ENCODE results near the gene CFD.
"Not testable (repeated sequence)": the region's sequence is repeated elsewhere in the genome, so short reads cannot be mapped to it uniquely, and the experiment has no call there.

Gene CFD

GRCh38 chr19:858868-859843 lies at the start of gene CFD:
TSS of gene CFD (plus strand) at chr19:859664. CDS start at chr19:859690, 26 bp downstream.
- DNase-seq: no peak

- no peak for DNase-seq
These were observed 49.2 kb upstream of the CFD start for GRCh38 chr19:810077-810855.

GRCh38 chr19:810883-811489 lies 48.5 kb upstream of the CFD start:
- no peak for DNase-seq

- no peak for DNase-seq
These were observed 47.9 kb upstream of the CFD start for GRCh38 chr19:811506-812048.

DNA sequence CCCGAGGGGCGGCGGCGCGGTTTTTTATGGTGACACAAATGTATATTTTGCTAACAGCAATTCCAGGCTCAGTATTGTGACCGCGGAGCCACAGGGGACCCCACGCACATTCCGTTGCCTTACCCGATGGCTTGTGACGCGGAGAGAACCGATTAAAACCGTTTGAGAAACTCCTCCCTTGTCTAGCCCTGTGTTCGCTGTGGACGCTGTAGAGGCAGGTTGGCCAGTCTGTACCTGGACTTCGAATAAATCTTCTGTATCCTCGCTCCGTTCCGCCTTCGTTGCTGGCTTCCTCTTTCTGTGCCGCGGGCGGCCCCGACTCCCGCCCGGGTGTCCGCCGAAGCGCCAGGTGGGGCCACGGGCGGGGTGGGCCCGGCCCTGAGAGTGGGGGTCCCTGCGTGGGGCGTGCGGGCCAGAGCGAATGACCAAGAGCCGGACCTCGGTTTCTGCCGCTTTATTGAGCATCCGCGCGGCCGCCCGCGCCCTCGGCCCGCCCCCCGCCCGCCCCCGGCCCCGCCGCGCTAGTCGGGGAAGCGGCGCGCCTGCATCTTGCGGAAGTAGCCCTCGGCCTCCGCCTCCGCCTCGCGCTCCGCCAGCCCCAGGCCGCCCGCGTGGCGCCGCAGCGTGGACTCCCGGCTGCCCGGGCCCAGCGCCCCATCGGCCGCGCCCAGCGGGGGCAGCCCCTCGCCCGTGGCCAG lies 47.3 kb upstream of the CFD start:
- DNase-seq: no peak

DNA sequence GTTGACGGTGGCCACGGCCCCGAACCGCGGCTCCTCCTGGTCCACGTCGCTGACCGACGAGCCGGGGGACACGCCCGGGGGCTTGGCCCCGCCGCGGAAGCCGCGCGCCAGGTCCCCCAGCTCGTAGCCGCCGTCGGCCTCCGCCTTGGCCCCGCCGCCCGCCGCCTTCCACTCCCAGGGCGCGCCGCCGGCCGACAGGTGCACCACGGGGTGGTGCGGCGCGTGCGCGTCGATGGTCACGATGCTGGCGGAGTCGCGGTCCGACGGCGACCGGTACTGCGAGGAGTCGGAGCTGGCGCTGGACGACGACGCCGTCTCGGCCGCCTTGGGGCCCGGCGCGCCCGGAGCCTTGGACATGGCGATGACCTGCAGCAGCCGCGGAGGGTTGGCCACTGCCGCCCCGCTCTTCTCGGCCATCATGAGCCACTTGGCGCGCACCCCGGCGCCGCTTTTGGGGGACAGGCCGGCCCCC lies 46.7 kb upstream of the CFD start:
- DNase-seq: no peak

DNA sequence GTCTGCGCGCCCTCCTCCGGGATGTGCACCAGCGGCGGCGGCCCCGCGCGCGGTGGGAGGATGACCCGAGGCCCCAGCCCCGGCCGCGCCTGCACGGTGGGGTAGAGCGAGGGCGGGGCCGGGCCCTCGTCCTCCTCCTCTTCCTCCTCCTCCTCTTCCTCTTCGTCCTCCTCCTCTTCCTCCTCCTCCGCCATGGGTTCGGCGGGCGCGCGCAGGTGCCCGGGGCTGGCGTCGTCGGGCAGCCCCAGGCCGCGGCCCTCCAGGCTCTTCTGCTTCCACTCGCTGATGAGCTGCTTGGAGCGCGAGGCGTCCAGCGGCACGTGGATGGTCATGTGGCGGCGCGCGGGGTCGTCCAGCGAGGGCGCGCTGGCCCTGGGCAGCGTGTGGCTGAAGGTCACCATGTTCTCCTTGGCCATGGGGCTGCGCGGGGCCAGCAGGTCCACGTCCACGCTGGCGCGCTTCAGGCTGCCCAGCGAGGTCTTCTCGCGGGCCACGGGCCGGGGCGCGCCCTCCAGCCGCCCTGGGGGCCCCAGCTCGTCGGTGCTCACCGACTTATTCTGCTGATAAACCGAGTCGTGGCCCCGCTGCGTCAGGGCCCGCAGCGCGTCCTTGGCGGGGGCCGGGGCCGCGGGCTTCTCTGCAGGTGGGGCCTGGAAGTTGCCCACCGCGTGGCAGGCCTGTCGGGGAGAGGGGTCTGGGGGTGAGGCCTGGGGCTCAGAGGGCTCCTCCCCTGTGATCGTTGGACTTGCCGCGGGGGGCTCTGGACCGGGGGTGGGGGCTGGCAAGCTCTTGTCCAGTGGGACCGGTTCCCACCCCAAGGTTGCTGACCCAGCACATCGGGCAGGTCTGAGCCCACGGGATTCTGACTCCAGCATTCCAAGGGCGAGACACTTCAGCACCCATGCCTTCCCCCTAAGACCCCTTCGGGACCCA lies 46.0 kb upstream of the CFD start:
- no peak for DNase-seq

DNA sequence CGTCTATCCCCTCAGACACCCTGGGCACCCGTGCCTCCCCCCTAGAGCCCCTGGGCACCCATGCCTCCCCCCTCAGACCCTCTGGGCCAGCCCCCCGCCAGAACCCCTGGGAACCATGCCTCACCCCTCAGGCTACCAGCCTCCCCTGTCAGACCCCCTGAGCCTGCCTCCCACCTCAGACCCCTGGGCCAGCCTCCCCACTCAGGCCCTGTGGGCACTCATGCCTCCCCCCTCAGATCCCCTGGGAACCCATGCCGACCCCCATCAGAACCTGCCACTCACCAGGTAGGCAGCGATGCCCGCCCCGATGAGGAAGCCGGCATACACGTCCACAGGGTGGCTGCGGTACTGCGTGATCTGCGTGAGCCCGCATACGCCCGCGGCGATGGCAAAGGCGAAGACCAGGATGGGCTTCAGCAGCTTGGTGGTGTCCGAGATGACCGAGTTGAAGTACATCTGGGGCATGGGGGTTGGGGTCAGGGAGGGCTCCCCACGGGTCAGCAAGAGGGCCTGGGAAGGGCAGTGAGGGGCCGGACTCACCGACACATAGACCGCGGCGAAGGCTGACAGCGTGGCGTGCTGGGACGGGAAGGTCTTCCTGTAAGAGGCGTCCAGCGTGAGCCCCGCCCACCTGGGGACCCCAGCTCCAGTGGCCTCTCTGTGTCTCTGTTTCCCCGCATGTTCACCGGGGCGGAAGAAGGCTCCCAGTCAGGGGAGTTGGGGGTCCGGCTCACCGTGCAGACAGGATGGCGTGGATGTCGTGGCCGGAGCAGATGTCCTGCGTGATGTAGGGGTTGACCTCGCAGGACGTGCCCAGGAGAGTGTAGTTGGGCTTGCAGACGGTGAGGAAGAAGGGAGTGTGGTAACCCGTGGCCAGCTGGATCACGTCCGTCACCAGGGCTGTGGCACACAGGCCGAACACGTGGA lies 45.0 kb upstream of the CFD start:
- no peak for DNase-seq

GRCh38 chr19:815079-815774 lies 44.2 kb upstream of the CFD start:
- DNase-seq: no peak

GRCh38 chr19:815775-816499 lies 43.5 kb upstream of the CFD start:
- no peak for DNase-seq

DNA sequence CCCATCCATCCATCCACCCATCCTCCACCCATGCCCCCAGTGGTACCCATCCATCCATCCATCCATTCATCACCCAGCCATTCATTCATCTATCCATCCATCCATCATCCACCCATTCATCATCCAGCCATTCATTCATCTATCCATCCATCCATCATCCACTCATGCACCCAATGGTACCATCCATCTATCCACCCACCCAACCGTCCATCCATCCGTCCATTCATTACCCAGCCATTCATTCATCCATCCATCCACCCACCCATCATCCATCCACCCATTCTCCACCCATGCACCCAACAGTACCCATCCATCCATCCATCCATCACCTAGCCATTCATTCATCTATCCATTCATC lies 43.0 kb upstream of the CFD start:
- no peak for DNase-seq

- not testable (repeated sequence) for DNase-seq
These were observed 39.3 kb upstream of the CFD start for GRCh38 chr19:820212-820611.

DNA sequence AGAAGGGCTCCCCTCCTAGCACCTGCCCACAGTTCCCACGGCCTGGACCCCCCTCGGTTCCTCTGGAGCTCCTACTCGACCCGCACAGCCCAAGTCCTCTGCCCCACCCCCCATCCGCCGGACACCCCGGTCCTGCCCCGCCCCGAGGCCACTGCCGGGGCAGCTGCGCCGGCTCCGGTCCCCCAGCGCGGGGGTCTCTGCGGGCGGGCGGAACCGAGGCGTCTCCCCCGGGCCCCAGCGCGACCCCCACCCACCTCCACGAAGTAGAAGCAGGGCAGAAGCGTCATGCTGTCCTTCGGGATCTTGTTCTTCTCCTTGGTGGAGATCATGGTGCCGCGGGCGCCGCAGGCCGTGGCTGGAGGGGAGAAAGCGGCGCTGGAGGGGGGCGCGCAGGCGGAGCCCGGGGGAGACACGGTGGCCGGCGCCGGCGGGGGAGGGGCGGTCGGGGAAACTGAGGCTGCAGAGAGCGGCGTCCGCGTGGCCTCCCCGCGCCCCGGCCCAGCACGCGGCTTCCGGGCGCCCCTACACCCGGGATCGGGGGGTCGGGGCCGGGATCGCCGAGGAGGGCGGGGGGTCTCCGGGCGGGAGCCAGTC lies 38.1 kb upstream of the CFD start:
- DNase-seq: no peak

- DNase-seq: no peak
These were observed 37.5 kb upstream of the CFD start, which contains the start of gene PLPPR3 for GRCh38 chr19:821825-822503. TSS of gene PLPPR3 (minus strand) at chr19:821955. CDS start at chr19:821559, 396 bp downstream.

DNA sequence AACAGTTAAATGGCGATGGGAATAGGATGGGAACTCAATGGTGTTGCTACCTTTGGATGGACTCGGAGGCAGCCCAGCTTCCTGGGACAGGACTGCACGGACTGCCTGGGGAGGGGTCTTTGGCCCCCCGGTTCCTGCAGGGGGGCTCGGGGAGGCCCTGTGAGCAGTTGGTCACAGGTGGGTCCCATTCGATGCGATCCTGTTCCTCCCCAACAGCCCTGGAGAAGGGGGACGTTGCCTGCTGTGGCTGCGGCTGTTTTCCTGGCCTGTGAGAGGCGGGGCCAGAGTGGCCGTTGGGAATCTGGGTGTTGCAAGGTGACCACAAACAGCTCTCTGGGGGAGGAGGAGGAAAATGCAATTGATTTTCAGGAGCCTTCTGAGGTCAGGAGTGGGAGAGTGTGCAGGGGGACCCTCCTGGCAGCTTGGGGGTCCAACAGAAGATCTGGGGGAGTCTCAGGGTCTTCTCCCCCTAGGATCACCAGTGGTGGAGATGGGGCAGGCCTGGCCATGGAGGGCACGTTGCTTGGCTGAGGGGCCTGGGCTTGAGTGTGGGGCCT lies 35.8 kb upstream of the CFD start:
- no peak for DNase-seq

- DNase-seq: no peak
These were observed 34.6 kb upstream of the CFD start for GRCh38 chr19:824885-825284.

- DNase-seq: no peak
These were observed 33.4 kb upstream of the CFD start for GRCh38 chr19:825897-826644.

Data from NCI-H748 treated with DMSO at 0.1 percent for 48 hours (cell line).